IMR-90 (cell line): Measurements from ENCODE around the gene LPA. TPM values are rescaled to one million over a fixed set of nuclear protein-coding genes. Genes with fewer than 3 reads are reported as not detected.

ENCODE experiments used
- ATAC-seq: fragments of 200-7000 bp; cut with Tn5 transposase; 2 replicates; pipeline ENCODE4 v1.9.1; 2020; ENCODE audit warnings: low read depth, mild to moderate bottlenecking, moderate library complexity
- BruUV-seq: library from RNA; stranded (reverse); fragments of 400-500 nt; replicated peaks from 2 replicates; lab custom pipeline; 2021; lab: Mats Ljungman, UMichigan
- CTCF ChIA-PET: fragments of 300-600 bp; formaldehyde crosslinking; extraction: SDS; loops from one replicate; lab custom pipeline; 2021; ENCODE audit warnings: antibody characterized with exemption; lab: Yijun Ruan, JAX
- POLR2A ChIA-PET: fragments of 300-600 bp; sonication (Branson Sonifier 250); formaldehyde crosslinking; loops from one replicate; lab custom pipeline; 2022; ENCODE audit warnings: antibody characterized with exemption; ENCODE audit not compliant: unreplicated experiment; lab: Charles Lee
- DNase-seq: peaks from one replicate; pipeline ENCODE4 v3.0.0; 2013
- H2AFZ ChIP-seq: replicated peaks from 2 replicates; pipeline ENCODE3; 2013; ENCODE audit warnings: low read length, mild to moderate bottlenecking; ENCODE audit not compliant: poor library complexity
- H2AK5ac ChIP-seq: 2 replicates; pipeline ENCODE4 v1.6.1; 2013; ENCODE audit warnings: low read depth, low read length, inconsistent platforms
- H2AK9ac ChIP-seq: replicated peaks from 2 replicates; pipeline ENCODE3; 2013; ENCODE audit warnings: mild to moderate bottlenecking, low read depth, low read length, moderate library complexity; ENCODE audit not compliant: poor library complexity
- H2BK120ac ChIP-seq: 2 replicates; pipeline ENCODE4 v1.6.1; 2013; ENCODE audit warnings: low read depth, low read length, inconsistent platforms
- H2BK15ac ChIP-seq: 3 replicates; pipeline ENCODE4 v1.6.1; 2013; ENCODE audit warnings: low read depth, low read length, inconsistent platforms
- H2BK20ac ChIP-seq: 2 replicates; pipeline ENCODE4 v1.6.1; 2013; ENCODE audit warnings: low read depth, mild to moderate bottlenecking, inconsistent platforms, low read length, moderate library complexity
- H2BK5ac ChIP-seq: 2 replicates; pipeline ENCODE4 v1.6.1; 2013; ENCODE audit warnings: mild to moderate bottlenecking, low read depth, low read length, inconsistent platforms; ENCODE audit not compliant: poor library complexity, severe bottlenecking
- H3K14ac ChIP-seq: replicated peaks from 2 replicates; pipeline ENCODE4 v1.6.1; 2013; ENCODE audit warnings: low read depth, low read length, inconsistent platforms
- H3K18ac ChIP-seq: 2 replicates; pipeline ENCODE4 v1.6.1; 2013; ENCODE audit warnings: low read depth, low read length, control low read depth
- H3K23ac ChIP-seq: 2 replicates; pipeline ENCODE4 v1.6.1; 2013; ENCODE audit warnings: low read depth, low read length, inconsistent platforms
- H3K27ac ChIP-seq: 2 replicates; pipeline ENCODE4 v1.5.1; 2013; ENCODE audit warnings: mild to moderate bottlenecking, control low read depth, low read length; ENCODE audit not compliant: insufficient read depth
- H3K27me3 ChIP-seq: 2 replicates; pipeline ENCODE4 v1.6.1; 2013; ENCODE audit warnings: low read length; ENCODE audit not compliant: control insufficient read depth, insufficient read depth
- H3K36me3 ChIP-seq: 2 replicates; pipeline ENCODE4 v1.6.1; 2013; ENCODE audit warnings: low read length, mixed read lengths; ENCODE audit not compliant: control insufficient read depth, insufficient read depth
- H3K4ac ChIP-seq: 2 replicates; pipeline ENCODE4 v1.6.1; 2013; ENCODE audit warnings: low read depth, low read length, inconsistent platforms
- H3K4me1 ChIP-seq: 2 replicates; pipeline ENCODE4 v1.6.1; 2013; ENCODE audit warnings: low read length, mixed read lengths; ENCODE audit not compliant: control insufficient read depth, insufficient read depth
- H3K4me2 ChIP-seq: 2 replicates; pipeline ENCODE4 v1.6.1; 2013; ENCODE audit warnings: low read depth, mild to moderate bottlenecking, control low read depth, low read length, moderate library complexity
- H3K4me3 ChIP-seq: 2 replicates; pipeline ENCODE4 v1.5.1; 2013; ENCODE audit warnings: low read depth, mild to moderate bottlenecking, control low read depth, low read length, moderate library complexity; ENCODE audit not compliant: insufficient read depth
- H3K56ac ChIP-seq: 2 replicates; pipeline ENCODE4 v1.6.1; 2013; ENCODE audit warnings: low read length, inconsistent platforms; ENCODE audit not compliant: insufficient read depth; ENCODE audit errors: extremely low read depth
- H3K79me1 ChIP-seq, 2 experiments: 2 replicates each; pipeline ENCODE4 v1.6.1; 2013; ENCODE audit warnings: low read length in 2 of 2, inconsistent platforms in 1 of 2, low read depth in 1 of 2
- H3K9ac ChIP-seq: 2 replicates; pipeline ENCODE4 v1.6.1; 2013; ENCODE audit warnings: low read depth, low read length, control low read depth
- H3K9me1 ChIP-seq: 2 replicates; pipeline ENCODE4 v1.6.1; 2013; ENCODE audit warnings: low read length, inconsistent platforms; ENCODE audit not compliant: insufficient read depth
- H3K9me3 ChIP-seq: 2 replicates; pipeline ENCODE4 v1.6.1; 2013; ENCODE audit warnings: low read length; ENCODE audit not compliant: control insufficient read depth, insufficient read depth
- H4K20me1 ChIP-seq: 2 replicates; pipeline ENCODE4 v1.6.1; 2013; ENCODE audit warnings: low read length, inconsistent platforms; ENCODE audit not compliant: insufficient read depth
- H4K5ac ChIP-seq: 2 replicates; pipeline ENCODE4 v1.6.1; 2013; ENCODE audit warnings: mild to moderate bottlenecking, low read depth, low read length, control low read depth
- H4K8ac ChIP-seq, 2 experiments: 2 replicates each; pipeline ENCODE4 v1.6.1; 2013; ENCODE audit warnings: low read depth in 2 of 2, low read length in 2 of 2, control low read depth in 1 of 2, inconsistent platforms in 1 of 2
- H4K91ac ChIP-seq: 2 replicates; pipeline ENCODE4 v1.6.1; 2013; ENCODE audit warnings: low read depth, low read length, inconsistent platforms; ENCODE audit not compliant: insufficient read depth
- BHLHE40 ChIP-seq: fragments of 150-350 bp; IDR thresholded peaks from 2 replicates; pipeline ENCODE4 v1.6.1; 2016; ENCODE audit warnings: mild to moderate bottlenecking, low read depth, low read length
- CEBPB ChIP-seq: IDR thresholded peaks from 2 replicates; pipeline ENCODE4 v1.6.1; 2012; ENCODE audit warnings: low read depth, low read length, improper control_type of control experiment
- CHD1 ChIP-seq: IDR thresholded peaks from 2 replicates; pipeline ENCODE4 v1.6.1; 2012; ENCODE audit warnings: low read depth, low read length, improper control_type of control experiment
- CTCF ChIP-seq: conservative IDR thresholded peaks from 2 replicates; pipeline ENCODE4 v1.5.1; 2012; ENCODE audit warnings: mild to moderate bottlenecking, low read depth, low read length, improper control_type of control experiment
- FOS ChIP-seq: fragments of 150-350 bp; IDR thresholded peaks from 2 replicates; pipeline ENCODE4 v1.6.1; 2016; ENCODE audit warnings: low read depth, low read length
- MAZ ChIP-seq: IDR thresholded peaks from 2 replicates; pipeline ENCODE4 v1.6.1; 2012; ENCODE audit warnings: low read depth, mild to moderate bottlenecking, low read length, improper control_type of control experiment, moderate library complexity, borderline replicate concordance
- MXI1 ChIP-seq: IDR thresholded peaks from 2 replicates; pipeline ENCODE4 v1.6.1; 2012; ENCODE audit warnings: low read depth, mild to moderate bottlenecking, low read length, moderate library complexity, borderline replicate concordance
- NFE2L2 ChIP-seq: fragments of 150-350 bp; IDR thresholded peaks from 2 replicates; pipeline ENCODE4 v1.6.1; 2016; ENCODE audit warnings: low read depth, mild to moderate bottlenecking, low read length
- POLR2A ChIP-seq: IDR thresholded peaks from 2 replicates; pipeline ENCODE4 v1.6.1; 2012; ENCODE audit warnings: mild to moderate bottlenecking, low read depth, low read length
- RAD21 ChIP-seq: IDR thresholded peaks from 2 replicates; pipeline ENCODE4 v1.6.1; 2012; ENCODE audit warnings: low read length, improper control_type of control experiment
- RCOR1 ChIP-seq: IDR thresholded peaks from 2 replicates; pipeline ENCODE4 v1.6.1; 2012; ENCODE audit warnings: mild to moderate bottlenecking, low read length, improper control_type of control experiment; ENCODE audit not compliant: insufficient replicate concordance
- RFX5 ChIP-seq: IDR thresholded peaks from 2 replicates; pipeline ENCODE4 v1.8.0; 2012; ENCODE audit warnings: low read depth, mild to moderate bottlenecking, low read length, moderate library complexity
- USF2 ChIP-seq: fragments of 150-350 bp; IDR thresholded peaks from 2 replicates; pipeline ENCODE4 v1.6.1; 2017; ENCODE audit warnings: mild to moderate bottlenecking, antibody characterized with exemption, low read length, low read depth
- WGBS, 2 experiments: methylation state at CpG; one replicate each; pipeline versions ENCODE4 v1.1.5 to v1.1.7; 2013; ENCODE audit warnings: missing lambda C conversion rate in 2 of 2; ENCODE audit not compliant: insufficient read length in 1 of 2; ENCODE audit errors: extremely low coverage in 2 of 2; 5-methylcytosine and 5-hydroxymethylcytosine counted together
- dilution Hi-C: fragments of 300-500 bp; cut with HindIII; formaldehyde crosslinking; loops from one replicate; pipeline ENCODE4 v1.14.3; 2018; ENCODE audit warnings: low sequenced_read_pairs; ENCODE audit not compliant: unreplicated experiment
- in situ Hi-C: fragments of 300-500 bp; cut with MboI; formaldehyde crosslinking; loops from 3 replicates; pipeline ENCODE4 v1.14.3; 2019; ENCODE audit warnings: low sequenced_read_pairs, inconsistent platforms, mixed read lengths
- intact Hi-C: fragments of 100-400 bp; cut with micrococcal nuclease; formaldehyde crosslinking; loops from 2 replicates; pipeline ENCODE4 v1.10.0; 2022
- polyA plus RNA-seq, 3 experiments: library from polyadenylated mRNA; depleted of rRNA; stranded (reverse); fragments of >200 nt; gene quantifications; 2 replicates each; pipeline ENCODE4 v1.2.3, GENCODE V29; 2012; ENCODE audit warnings: low replicate concordance in 1 of 3
- total RNA-seq: library from RNA; depleted of rRNA; stranded (reverse); fragments of >200 nt; gene quantifications from 2 replicates; pipeline ENCODE4 v1.2.3, GENCODE V29; 2012

The LPA gene
- total and polyA plus RNA-seq, 2 of the 4 experiments (the other 2 are of a cell fraction): not detected

GRCh38 chr6:160510976-160511617, 153.0 kb downstream of the LPA start:
- no peaks in the 10 kb centered on the region for H3K9me1 ChIP-seq
- no peaks in the 10 kb centered on the region for H3K4me1 ChIP-seq
- no peak overlapping the region for H3K4me3 ChIP-seq
- ChIA-PET CTCF (interaction anchor here (1.2 kb wide), 1 partner anchor 8 kb away, joined by 5 read pairs; no protein-coding TSS in a partner anchor), POLR2A (no interaction called here)
- H2AK9ac ChIP-seq: no peak overlapping the region
- H3K9ac ChIP-seq: no peak overlapping the region
- BruUV-seq: no TSS peak
- no peak overlapping the region for H2BK15ac ChIP-seq
- no peak overlapping the region for H4K8ac ChIP-seq
- H2BK5ac ChIP-seq: no peak overlapping the region
- no peak overlapping the region for H3K4me2 ChIP-seq
- dilution Hi-C loops (no loop called here), intact Hi-C loops (no loop called here), in situ Hi-C loops (no loop called here)
- no peaks in the 10 kb centered on the region for H3K79me1 ChIP-seq
- no peak overlapping the region for H3K4ac ChIP-seq
- H3K56ac ChIP-seq: no peak overlapping the region
- H4K20me1 ChIP-seq: no peaks in the 10 kb centered on the region
- no peaks in the 10 kb centered on the region for H3K27me3 ChIP-seq
- ATAC-seq (no peak), DNase-seq (no peak)
- no peak overlapping the region for H3K27ac ChIP-seq
- H2BK120ac ChIP-seq: no peak overlapping the region
- H3K36me3 ChIP-seq: no peaks in the 10 kb centered on the region
- no peak overlapping the region for H2AK5ac ChIP-seq
- no peak overlapping the region for H3K14ac ChIP-seq
- no CpG with 5 or more reads among the region's 4 CpGs for WGBS, 2 experiments
- H3K9me3 ChIP-seq: no peaks in the 10 kb centered on the region
- no peak overlapping the region for H4K91ac ChIP-seq
- no peak overlapping the region for H3K18ac ChIP-seq
- no peak overlapping the region for H2BK20ac ChIP-seq
- TF ChIP-seq CHD1: no peak
- TF ChIP-seq MXI1: no peak
- no peak for TF ChIP-seq RCOR1
- TF ChIP-seq RAD21: no peak
- no peak for TF ChIP-seq BHLHE40
- TF ChIP-seq POLR2A: no peak
- no peak for TF ChIP-seq NFE2L2
- TF ChIP-seq CTCF: no peak
- no peak for TF ChIP-seq USF2
- TF ChIP-seq FOS: no peak
- no peak for TF ChIP-seq CEBPB
- no peak for TF ChIP-seq RFX5
- TF ChIP-seq MAZ: no peak
- no peak overlapping the region for H2AFZ ChIP-seq
- no peak overlapping the region for H4K5ac ChIP-seq
- H3K23ac ChIP-seq: no peak overlapping the region
